Activated CD4-positive, alpha-beta T cell treated with anti-CD3 and anti-CD28 coated beads for 36 hours (primary cell): ENCODE data around the gene TP63. TPM values are rescaled to one million over a fixed set of nuclear protein-coding genes. Genes with fewer than 3 reads are reported as not detected.

ENCODE experiments used
- ATAC-seq: fragments of 200-7000 bp; cut with Tn5 transposase; one replicate; pipeline ENCODE4 v1.10.0; 2021; ENCODE audit warnings: mild to moderate bottlenecking, moderate library complexity
- CTCF ChIA-PET: fragments of 350-600 bp; sonication (Branson Sonifier 250); formaldehyde crosslinking; loops from one replicate; lab custom pipeline; 2021; ENCODE audit warnings: antibody characterized with exemption; lab: Charles Lee
- POLR2A ChIA-PET: fragments of 350-600 bp; sonication (Branson Sonifier 250); formaldehyde crosslinking; loops from one replicate; lab custom pipeline; 2021; ENCODE audit warnings: antibody characterized with exemption, inconsistent platforms; lab: Charles Lee
- DNase-seq: peaks from one replicate; pipeline ENCODE4 v3.0.0-alpha.2; 2020
- H3K27ac Mint-ChIP-seq: one replicate; pipeline ENCODE4 v1.8.0; 2021; ENCODE audit warnings: mixed read lengths
- H3K27me3 Mint-ChIP-seq: one replicate; pipeline ENCODE4 v1.8.0; 2021; ENCODE audit warnings: mixed read lengths
- H3K36me3 Mint-ChIP-seq: one replicate; pipeline ENCODE4 v1.8.0; 2021; ENCODE audit warnings: low read depth, mixed read lengths
- H3K4me1 Mint-ChIP-seq: one replicate; pipeline ENCODE4 v1.8.0; 2021; ENCODE audit warnings: mixed read lengths
- H3K4me3 Mint-ChIP-seq: one replicate; pipeline ENCODE4 v1.8.0; 2021; ENCODE audit warnings: mild to moderate bottlenecking, moderate library complexity, mixed read lengths
- H3K9me3 Mint-ChIP-seq: one replicate; pipeline ENCODE4 v1.8.0; 2021; ENCODE audit warnings: low read depth, mixed read lengths
- intact Hi-C, 2 experiments: fragments of 100-400 bp; cut with DNase I in 1 of 2; cut with micrococcal nuclease in 1 of 2; formaldehyde crosslinking; loops; one replicate each; pipeline versions ENCODE4 v1.14.2 to v1.15.1; 2022 to 2024; cut with DNase I, micrococcal nuclease
- total RNA-seq, 2 experiments: library from RNA; stranded (reverse); gene quantifications; one replicate each; pipeline ENCODE4 v1.2.3, GENCODE V29; 2021

TP63 gene
- total RNA-seq, 2 experiments from 2014 or later, result 0.33 to 0.46 TPM

DNA sequence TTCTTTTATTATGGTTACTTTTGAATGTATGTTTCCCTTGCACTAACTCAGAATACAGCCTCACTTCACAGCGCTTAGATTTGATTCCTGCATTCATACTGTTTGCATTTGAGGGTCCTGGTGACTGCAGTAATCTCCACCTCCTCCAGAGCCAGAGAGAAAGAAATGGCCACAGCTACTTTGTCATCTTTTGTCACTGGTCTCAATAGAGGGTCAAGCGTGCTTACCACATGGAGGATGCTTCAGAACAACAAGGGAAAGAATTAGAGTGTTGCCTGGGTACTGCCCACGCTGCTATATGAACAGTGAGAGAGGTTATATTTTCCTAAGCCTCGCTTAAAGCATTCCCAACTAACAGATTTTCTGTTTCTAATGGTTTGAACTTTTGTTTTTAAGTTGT lies 190.1 kb downstream of the TP63 start:
- Mint-ChIP-seq H3K27me3 (peaks cover 1% of the 10 kb centered on the region), H3K4me1 (peaks cover 3% of the 10 kb centered on the region), H3K27ac (no peak overlapping the region), H3K36me3 (no peaks in the 10 kb centered on the region), H3K9me3 (no peaks in the 10 kb centered on the region), H3K4me3 (no peak overlapping the region)
- ATAC-seq (no peak), DNase-seq (no peak)
- POLR2A ChIA-PET, result no interaction called here
- CTCF ChIA-PET, result interaction anchor here (0.6 kb wide), 1 partner anchor 117 kb away, joined by 3 read pairs; no protein-coding TSS in a partner anchor
- intact Hi-C loops, result loop anchor here in 1 of 2 experiments (10.0 kb wide), 1 partner anchor 546 kb away; no protein-coding TSS in a partner anchor

DNA sequence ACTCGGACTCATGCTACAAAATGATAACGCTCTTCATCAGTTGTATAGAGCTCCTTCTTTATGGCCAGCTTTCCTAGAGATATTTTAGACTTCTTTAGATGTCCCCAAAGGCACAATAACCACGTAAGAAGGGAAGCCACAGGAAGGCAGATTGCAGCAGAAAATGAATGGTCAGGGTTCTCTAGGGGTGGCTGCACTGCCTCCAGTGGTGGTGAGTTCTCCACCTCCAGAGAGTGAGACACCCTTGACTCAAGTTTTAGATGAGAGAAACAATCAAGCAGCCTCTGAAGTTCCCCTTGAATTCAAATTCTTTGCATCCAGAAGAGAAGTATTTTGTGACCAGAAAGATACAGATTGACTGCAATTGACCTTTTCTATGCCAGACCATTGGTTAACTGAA lies 191.5 kb downstream of the TP63 start:
- ATAC-seq (no peak), DNase-seq (no peak)
- peaks cover 1% of the 10 kb centered on the region for H3K27me3 Mint-ChIP-seq
- intact Hi-C loops, result loop anchor here in 1 of 2 experiments (10.0 kb wide), 1 partner anchor 548 kb away; no protein-coding TSS in a partner anchor
- ChIA-PET CTCF (no interaction called here), POLR2A (no interaction called here)
- no peaks in the 10 kb centered on the region for H3K36me3 Mint-ChIP-seq
- no peaks in the 10 kb centered on the region for H3K9me3 Mint-ChIP-seq
- no peak overlapping the region for H3K4me3 Mint-ChIP-seq
- H3K4me1 Mint-ChIP-seq, result peaks cover 3% of the 10 kb centered on the region
- no peak overlapping the region for H3K27ac Mint-ChIP-seq

GRCh38 chr3:189824629-189825312 lies 193.6 kb downstream of the TP63 start:
- Mint-ChIP-seq H3K9me3 (no peaks in the 10 kb centered on the region), H3K27me3 (peaks cover 1% of the 10 kb centered on the region), H3K27ac (no peak overlapping the region), H3K4me1 (peaks cover 3% of the 10 kb centered on the region), H3K36me3 (no peaks in the 10 kb centered on the region), H3K4me3 (no peak overlapping the region)
- ATAC-seq (no peak), DNase-seq (no peak)
- POLR2A ChIA-PET, result no interaction called here
- CTCF ChIA-PET, result interaction anchor here (1.5 kb wide), 1 partner anchor 11 kb away, joined by 4 read pairs; no protein-coding TSS in a partner anchor
- intact Hi-C loops, result loop anchor here in 1 of 2 experiments (10.0 kb wide), 1 partner anchor 550 kb away; no protein-coding TSS in a partner anchor

GRCh38 chr3:189826566-189826965 lies 195.4 kb downstream of the TP63 start:
- no peak overlapping the region for H3K27ac Mint-ChIP-seq
- POLR2A ChIA-PET, result interaction anchor here (0.5 kb wide), 1 partner anchor 15 kb away, joined by 3 read pairs; no protein-coding TSS in a partner anchor
- H3K4me1 Mint-ChIP-seq, result no peaks in the 10 kb centered on the region
- intact Hi-C loops, result loop anchor here in 1 of 2 experiments (10.0 kb wide), 1 partner anchor 552 kb away; no protein-coding TSS in a partner anchor
- CTCF ChIA-PET, result no interaction called here
- ATAC-seq (no peak), DNase-seq (no peak)
- peaks cover 1% of the 10 kb centered on the region for H3K27me3 Mint-ChIP-seq
- H3K4me3 Mint-ChIP-seq, result no peak overlapping the region
- H3K36me3 Mint-ChIP-seq, result no peaks in the 10 kb centered on the region
- H3K9me3 Mint-ChIP-seq, result no peaks in the 10 kb centered on the region

GRCh38 chr3:189827108-189827507 lies 195.9 kb downstream of the TP63 start:
- Mint-ChIP-seq H3K9me3 (no peaks in the 10 kb centered on the region), H3K36me3 (no peaks in the 10 kb centered on the region), H3K4me3 (no peak overlapping the region), H3K27ac (no peak overlapping the region), H3K4me1 (no peaks in the 10 kb centered on the region), H3K27me3 (peaks cover 1% of the 10 kb centered on the region)
- DNase-seq, result no peak
- POLR2A ChIA-PET, result no interaction called here
- intact Hi-C loops, result loop anchor here in 1 of 2 experiments (10.0 kb wide), 1 partner anchor 552 kb away; no protein-coding TSS in a partner anchor
- CTCF ChIA-PET, result interaction anchor here (0.6 kb wide), 1 partner anchor 13 kb away, joined by 4 read pairs; no protein-coding TSS in a partner anchor
- ATAC-seq, result no peak

DNA sequence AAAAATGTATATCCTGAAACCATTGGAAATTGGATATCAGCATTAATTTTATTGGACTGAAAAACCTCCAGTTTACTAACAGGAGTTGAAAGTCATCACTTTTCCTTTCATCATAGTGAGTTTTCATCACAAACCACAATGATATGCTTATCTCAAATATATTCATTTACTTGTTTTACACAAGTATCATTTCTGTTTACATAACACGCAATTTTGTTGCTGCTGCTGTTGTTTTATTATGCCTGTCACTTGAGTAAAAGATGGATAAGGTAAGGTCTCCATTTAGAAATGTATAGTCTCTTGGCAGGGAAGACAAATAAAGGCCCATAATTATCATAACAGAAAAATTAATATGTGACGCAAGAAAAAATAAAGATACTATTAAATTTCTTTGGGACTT lies 199.2 kb downstream of the TP63 start:
- POLR2A ChIA-PET, result no interaction called here
- no peaks in the 10 kb centered on the region for H3K9me3 Mint-ChIP-seq
- H3K27ac Mint-ChIP-seq, result no peak overlapping the region
- H3K27me3 Mint-ChIP-seq, result no peaks in the 10 kb centered on the region
- no peak overlapping the region for H3K4me3 Mint-ChIP-seq
- DNase-seq (no peak), ATAC-seq (no peak)
- H3K36me3 Mint-ChIP-seq, result no peaks in the 10 kb centered on the region
- no peaks in the 10 kb centered on the region for H3K4me1 Mint-ChIP-seq
- intact Hi-C loops, result no loop called here
- CTCF ChIA-PET, result interaction anchor here (0.5 to 2.0 kb wide), 3 partner anchors 9 to 410 kb away, joined by 3 to 5 read pairs (median 3); no protein-coding TSS in a partner anchor

DNA sequence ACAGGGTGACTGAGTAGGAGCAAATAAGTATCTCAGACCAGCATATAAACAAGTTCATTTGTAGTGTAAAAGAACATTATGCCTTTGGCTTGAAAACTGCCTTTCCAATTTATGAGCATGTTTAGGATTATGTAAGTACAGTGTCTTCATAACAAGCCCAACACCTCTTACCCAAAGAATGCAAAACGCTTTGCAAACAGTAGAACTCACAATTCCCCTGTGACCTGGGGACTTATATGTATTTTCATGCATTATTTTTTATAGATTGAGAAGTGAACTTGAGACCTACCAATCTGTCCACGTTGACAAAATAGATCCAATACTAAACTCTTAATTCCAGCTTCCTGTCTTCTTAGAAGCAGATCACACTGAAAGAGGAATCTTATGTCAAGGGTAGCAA lies 202.1 kb downstream of the TP63 start:
- ChIA-PET CTCF (no interaction called here), POLR2A (no interaction called here)
- DNase-seq (no peak), ATAC-seq (no peak)
- no peak overlapping the region for H3K27ac Mint-ChIP-seq
- intact Hi-C loops, result no loop called here
- no peaks in the 10 kb centered on the region for H3K36me3 Mint-ChIP-seq
- no peak overlapping the region for H3K4me3 Mint-ChIP-seq
- H3K27me3 Mint-ChIP-seq, result peaks cover 9% of the 10 kb centered on the region
- H3K9me3 Mint-ChIP-seq, result no peaks in the 10 kb centered on the region
- peaks cover 6% of the 10 kb centered on the region for H3K4me1 Mint-ChIP-seq

DNA sequence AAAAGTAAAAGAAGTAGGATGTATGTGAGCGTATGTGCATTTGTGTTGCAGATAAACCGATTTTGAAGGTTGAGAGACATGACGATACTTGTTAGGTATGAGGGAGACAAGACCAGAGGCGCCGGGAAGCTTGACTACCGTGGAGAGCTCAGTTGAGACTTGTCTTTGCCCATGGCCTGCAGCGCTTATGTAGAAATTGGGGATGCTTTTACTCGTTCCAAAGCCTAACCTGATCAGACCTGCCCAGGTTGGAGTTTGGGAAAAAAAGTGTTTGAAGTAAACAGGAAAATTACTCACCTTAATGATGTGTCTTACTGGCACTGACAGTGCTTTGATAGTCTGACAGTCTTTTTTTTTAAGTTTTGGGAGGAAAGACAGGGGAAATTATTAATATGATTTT lies 202.8 kb downstream of the TP63 start:
- ChIA-PET CTCF (no interaction called here), POLR2A (no interaction called here)
- H3K36me3 Mint-ChIP-seq, result no peaks in the 10 kb centered on the region
- intact Hi-C loops, result no loop called here
- peaks cover 9% of the 10 kb centered on the region for H3K27me3 Mint-ChIP-seq
- H3K27ac Mint-ChIP-seq, result no peak overlapping the region
- no peak for DNase-seq
- no peak for ATAC-seq
- no peaks in the 10 kb centered on the region for H3K9me3 Mint-ChIP-seq
- H3K4me1 Mint-ChIP-seq, result peaks cover 6% of the 10 kb centered on the region
- H3K4me3 Mint-ChIP-seq, result no peak overlapping the region

DNA sequence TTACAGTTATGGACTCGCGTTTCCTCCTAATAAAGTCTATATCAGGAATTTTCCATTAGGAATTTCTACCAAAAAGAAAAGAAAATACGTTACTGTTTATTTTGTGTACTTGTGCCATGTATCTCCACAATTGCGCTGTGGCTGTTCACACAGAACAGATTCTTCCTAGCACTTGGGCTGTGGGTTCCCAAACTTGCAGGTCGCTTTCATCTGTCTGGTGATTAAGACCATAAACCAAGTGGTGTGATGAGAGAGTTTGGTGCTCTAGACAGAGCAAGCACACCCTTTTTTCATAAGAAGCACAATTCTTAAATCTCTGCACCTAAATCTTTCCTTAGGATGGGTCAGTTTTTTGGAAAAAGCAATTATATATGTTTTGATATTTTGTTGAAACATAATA lies 203.3 kb downstream of the TP63 start:
- Mint-ChIP-seq H3K4me1 (peaks cover 6% of the 10 kb centered on the region), H3K27ac (no peak overlapping the region), H3K36me3 (no peaks in the 10 kb centered on the region), H3K9me3 (no peaks in the 10 kb centered on the region), H3K4me3 (no peak overlapping the region), H3K27me3 (peaks cover 9% of the 10 kb centered on the region)
- DNase-seq (no peak), ATAC-seq (no peak)
- intact Hi-C loops, result no loop called here
- POLR2A ChIA-PET, result no interaction called here
- CTCF ChIA-PET, result no interaction called here

- POLR2A ChIA-PET, result no interaction called here
- Mint-ChIP-seq H3K4me3 (no peak overlapping the region), H3K27ac (no peak overlapping the region), H3K9me3 (no peaks in the 10 kb centered on the region), H3K4me1 (peaks cover 20% of the 10 kb centered on the region), H3K36me3 (no peaks in the 10 kb centered on the region), H3K27me3 (peaks cover 9% of the 10 kb centered on the region)
- ATAC-seq (no peak), DNase-seq (no peak)
- intact Hi-C loops, result no loop called here
- CTCF ChIA-PET, result interaction anchor here (0.9 kb wide), 1 partner anchor 91 kb away, joined by 5 read pairs; no protein-coding TSS in a partner anchor
Measured at GRCh38 chr3:189836795-189837194, 205.6 kb downstream of the TP63 start.

GRCh38 chr3:189838291-189838690 lies 207.1 kb downstream of the TP63 start:
- no peak overlapping the region for H3K27ac Mint-ChIP-seq
- no peaks in the 10 kb centered on the region for H3K36me3 Mint-ChIP-seq
- DNase-seq (no peak), ATAC-seq (no peak)
- no peak overlapping the region for H3K4me3 Mint-ChIP-seq
- peaks cover 30% of the 10 kb centered on the region for H3K4me1 Mint-ChIP-seq
- ChIA-PET POLR2A (no interaction called here), CTCF (interaction anchor here (1.0 kb wide), 1 partner anchor 111 kb away, joined by 3 read pairs; no protein-coding TSS in a partner anchor)
- no peaks in the 10 kb centered on the region for H3K9me3 Mint-ChIP-seq
- intact Hi-C loops, result no loop called here
- H3K27me3 Mint-ChIP-seq, result peaks cover 11% of the 10 kb centered on the region

GRCh38 chr3:189839576-189839975 lies 208.4 kb downstream of the TP63 start:
- Mint-ChIP-seq H3K4me3 (no peak overlapping the region), H3K4me1 (peaks cover 30% of the 10 kb centered on the region), H3K9me3 (no peaks in the 10 kb centered on the region), H3K27ac (no peak overlapping the region), H3K36me3 (no peaks in the 10 kb centered on the region), H3K27me3 (peaks cover 11% of the 10 kb centered on the region)
- DNase-seq (no peak), ATAC-seq (no peak)
- ChIA-PET POLR2A (no interaction called here), CTCF (interaction anchor here (0.6 to 1.3 kb wide), 3 partner anchors 10 to 1523 kb away, joined by 3 to 5 read pairs (median 3); no protein-coding TSS in a partner anchor)
- intact Hi-C loops, result no loop called here
